ENCODE results near the gene GPR132. TPM values are rescaled to one million over a fixed set of nuclear protein-coding genes. Genes with fewer than 3 reads are reported as not detected.

Gene GPR132
- total and polyA plus RNA-seq, 4 donors: 2.3 to 19.5 (median 5.7) TPM

- H3K36me3 ChIP-seq (ENCODE audit: control insufficient read depth in 4 of 4, insufficient read depth in 4 of 4, low read length in 4 of 4): peaks cover 0 to 18% (median 9%) of the 10 kb centered on the region in 4 donors
- TF ChIP-seq CTCF (IDR thresholded peaks at IDR 0.05; ENCODE audit: control extremely low read depth, extremely low read depth): no peak
- H3K9me3 ChIP-seq (ENCODE audit: control insufficient read depth in 4 of 4, insufficient read depth in 3 of 4, low read length in 3 of 4): peaks cover 0 to 2% (median 0%) of the 10 kb centered on the region in 4 donors
- no peak overlapping the region for H3K27ac ChIP-seq (ENCODE audit: low read depth in 1 of 2, low read length in 1 of 2)
- ATAC-seq (ENCODE audit: insufficient read depth, low FRiP score): no peak
- H3K4me3 ChIP-seq: no peak overlapping the region
- no peak overlapping the region for H3K9ac ChIP-seq (ENCODE audit: insufficient read depth in 1 of 2, low read length in 2 of 2)
- 91 to 97% methylated on average over 21 of the region's 21 CpGs for WGBS, 2 donors
- DNase-seq: peak in 1 of 3 donors; percentile 36
- no peaks in the 10 kb centered on the region for H3K27me3 ChIP-seq (ENCODE audit: control insufficient read depth in 3 of 3, insufficient read depth in 3 of 3, low read length in 2 of 3)
- peaks cover 0 to 4% (median 3%) of the 10 kb centered on the region in 5 donors for H3K4me1 ChIP-seq (ENCODE audit: control insufficient read depth in 5 of 5, insufficient read depth in 5 of 5, low read length in 5 of 5)
These were observed 58.2 kb downstream of the GPR132 start for GRCh38 chr14:105006831-105007592.

DNA sequence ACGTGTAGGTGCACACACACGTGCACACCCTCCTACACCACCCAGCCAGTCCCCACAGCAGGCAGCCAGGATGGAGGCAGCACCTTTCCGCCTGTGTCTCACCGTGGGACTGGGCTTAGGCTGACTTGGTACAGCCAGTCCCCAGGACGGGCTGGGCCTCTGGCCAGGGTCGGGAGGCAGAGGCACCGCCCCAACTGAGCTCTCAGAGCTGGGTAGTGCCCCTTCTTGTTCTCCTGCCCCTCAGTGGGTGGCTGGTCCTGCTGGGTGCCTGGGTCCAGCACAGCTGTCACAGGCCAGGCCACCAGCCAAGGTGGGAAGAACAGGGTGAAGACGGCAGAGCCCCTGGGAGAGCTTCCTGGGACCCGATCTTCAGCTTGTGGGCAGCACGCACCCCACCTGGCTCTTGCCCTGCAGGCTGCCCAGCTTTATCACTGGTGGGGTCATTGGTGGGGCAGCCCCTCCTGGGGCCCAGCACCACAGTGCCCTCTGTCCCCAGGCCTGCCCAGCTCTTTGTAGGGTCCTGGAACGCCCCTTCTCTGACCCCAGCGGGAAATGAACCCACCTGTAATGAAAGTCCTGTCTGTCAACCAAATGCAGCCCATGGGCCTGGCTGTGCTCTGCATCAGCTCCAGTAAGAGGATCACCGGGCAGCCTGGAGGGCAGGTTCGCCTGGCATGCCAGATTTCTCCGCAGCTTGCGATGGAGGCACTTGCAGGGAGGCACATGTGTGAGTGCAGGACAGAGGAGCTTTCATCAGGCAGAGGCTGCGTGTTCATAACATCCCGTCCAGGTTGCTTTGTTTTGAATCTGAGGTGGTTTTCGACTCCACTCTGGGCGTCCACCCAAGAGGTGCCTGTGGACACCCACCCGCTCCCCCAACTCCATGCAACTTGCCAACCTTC, 59.0 kb downstream of the GPR132 start:
- no peak for TF ChIP-seq CTCF (IDR thresholded peaks at IDR 0.05; ENCODE audit: control extremely low read depth, extremely low read depth)
- 90 to 91% methylated on average over 21 of the region's 21 CpGs for WGBS, 2 donors
- Histone ChIP-seq H3K9ac (ENCODE audit: insufficient read depth in 1 of 2, low read length in 2 of 2) (no peak overlapping the region), H3K36me3 (ENCODE audit: control insufficient read depth in 4 of 4, insufficient read depth in 4 of 4, low read length in 4 of 4) (peaks cover 0 to 14% (median 9%) of the 10 kb centered on the region in 4 donors), H3K9me3 (ENCODE audit: control insufficient read depth in 4 of 4, insufficient read depth in 3 of 4, low read length in 3 of 4) (no peaks in the 10 kb centered on the region), H3K27ac (ENCODE audit: low read depth in 1 of 2, low read length in 1 of 2) (no peak overlapping the region), H3K4me1 (ENCODE audit: control insufficient read depth in 5 of 5, insufficient read depth in 5 of 5, low read length in 5 of 5) (peaks cover 0 to 4% (median 2%) of the 10 kb centered on the region in 5 donors), H3K27me3 (ENCODE audit: control insufficient read depth in 3 of 3, insufficient read depth in 3 of 3, low read length in 2 of 3) (no peaks in the 10 kb centered on the region), H3K4me3 (no peak overlapping the region)
- DNase-seq (no peak), ATAC-seq (ENCODE audit: insufficient read depth, low FRiP score) (no peak)

GRCh38 chr14:105005329-105005928, 59.8 kb downstream of the GPR132 start:
- Histone ChIP-seq H3K27ac (ENCODE audit: low read depth in 1 of 2, low read length in 1 of 2) (no peak overlapping the region), H3K36me3 (ENCODE audit: control insufficient read depth in 4 of 4, insufficient read depth in 4 of 4, low read length in 4 of 4) (peaks cover 0 to 13% (median 8%) of the 10 kb centered on the region in 4 donors), H3K4me3 (no peak overlapping the region), H3K4me1 (ENCODE audit: control insufficient read depth in 5 of 5, insufficient read depth in 5 of 5, low read length in 5 of 5) (peaks cover 0 to 4% (median 2%) of the 10 kb centered on the region in 5 donors), H3K9ac (ENCODE audit: insufficient read depth in 1 of 2, low read length in 2 of 2) (no peak overlapping the region), H3K9me3 (ENCODE audit: control insufficient read depth in 4 of 4, insufficient read depth in 3 of 4, low read length in 3 of 4) (no peaks in the 10 kb centered on the region), H3K27me3 (ENCODE audit: control insufficient read depth in 3 of 3, insufficient read depth in 3 of 3, low read length in 2 of 3) (no peaks in the 10 kb centered on the region)
- WGBS, 2 donors: 82 to 89% methylated on average over 20 of the region's 20 CpGs
- DNase-seq (no peak), ATAC-seq (ENCODE audit: insufficient read depth, low FRiP score) (no peak)
- no peak for TF ChIP-seq CTCF (IDR thresholded peaks at IDR 0.05; ENCODE audit: control extremely low read depth, extremely low read depth)

Small RNA genes lying within 50 kb of the gene (small RNA-seq; reads per million reads assigned to genes)
- gene AL512356.2 (ENCODE audit: low replicate concordance): not detected

Other genes starting within 250 kb of the GPR132 start
- gene CEP170B, start 200.2 kb downstream of the GPR132 start, total RNA-seq: 10 to 100 TPM; 12.1 to 50.3 TPM
- gene CEP170B, start 200.2 kb downstream of the GPR132 start, polyA plus RNA-seq: 10 to 100 TPM; 12.7 to 17.6 TPM
- 1 to 10 TPM in 1 of 2 donors, under 1 TPM in 1; 0.92 to 6.3 TPM for gene PLD4, start 140.6 kb downstream of the GPR132 start, total RNA-seq
- under 1 TPM; 0.71 to 0.84 TPM for gene PLD4, start 140.6 kb downstream of the GPR132 start, polyA plus RNA-seq
- gene AHNAK2, start 87.1 kb downstream of the GPR132 start, total RNA-seq: 10 to 100 TPM in 1 of 2 donors, 1 to 10 TPM in 1; 8.1 to 26.6 TPM
- 1 to 10 TPM; 3.5 to 8.1 TPM for gene AHNAK2, start 87.1 kb downstream of the GPR132 start, polyA plus RNA-seq
- gene CLBA1, start 79.6 kb downstream of the GPR132 start, total RNA-seq: 10 to 100 TPM; 15.0 to 22.3 TPM
- gene CLBA1, start 79.6 kb downstream of the GPR132 start, polyA plus RNA-seq: 10 to 100 TPM; 12.3 to 12.5 TPM
- gene CDCA4, start 44.3 kb downstream of the GPR132 start, total RNA-seq: 1 to 10 TPM; 7.5 to 8.4 TPM
- gene CDCA4, start 44.3 kb downstream of the GPR132 start, polyA plus RNA-seq: 1 to 10 TPM; 8.0 to 9.8 TPM
- gene JAG2, start 103.3 kb upstream of the GPR132 start, total RNA-seq: 10 to 100 TPM; 32.1 to 35.1 TPM
- gene JAG2, start 103.3 kb upstream of the GPR132 start, polyA plus RNA-seq: 10 to 100 TPM; 14.1 to 23.6 TPM
- gene NUDT14, start 115.9 kb upstream of the GPR132 start, total RNA-seq: 10 to 100 TPM; 29.8 to 80.7 TPM
- 10 to 100 TPM; 27.7 to 72.7 TPM for gene NUDT14, start 115.9 kb upstream of the GPR132 start, polyA plus RNA-seq
- 10 to 100 TPM; 44.2 to 51.4 TPM for gene BTBD6, start 183.1 kb upstream of the GPR132 start, total RNA-seq
- gene BTBD6, start 183.1 kb upstream of the GPR132 start, polyA plus RNA-seq: 10 to 100 TPM; 30.9 to 54.1 TPM
- gene BRF1, start 235.6 kb upstream of the GPR132 start, total RNA-seq: 10 to 100 TPM; 44.0 to 55.3 TPM
- gene BRF1, start 235.6 kb upstream of the GPR132 start, polyA plus RNA-seq: 10 to 100 TPM; 14.2 to 30.4 TPM
- gene PACS2, start 249.3 kb upstream of the GPR132 start, total RNA-seq: 10 to 100 TPM; 57.8 to 84.2 TPM
- 10 to 100 TPM; 37.9 to 87.2 TPM for gene PACS2, start 249.3 kb upstream of the GPR132 start, polyA plus RNA-seq

Measured in lung (tissue), 13 donors.